Neural cell (in vitro differentiated cells): ENCODE results near the gene TOP1. TPM values are rescaled to one million over a fixed set of nuclear protein-coding genes. Genes with fewer than 3 reads are reported as not detected.

Experiments used
- H2AFZ ChIP-seq: fragments of 200-600, 300-800 bp; sonication (generic), shearing (Covaris generic); 2 replicates; pipeline ENCODE4 v1.6.0; 2014; ENCODE audit warnings: low read depth, mild to moderate bottlenecking, antibody characterized with exemption, low read length, moderate library complexity
- H3F3A ChIP-seq: fragments of 200-600 bp; shearing (Covaris generic); 2 replicates; pipeline ENCODE4 v1.6.1; 2016; ENCODE audit warnings: mild to moderate bottlenecking, moderate library complexity, mixed read lengths, antibody characterized with exemption, low read length; ENCODE audit not compliant: insufficient read depth, poor library complexity, severe bottlenecking
- H3K27ac ChIP-seq: fragments of 200-600, 300-800 bp; sonication (generic), shearing (Covaris generic); 2 replicates; pipeline ENCODE4 v1.5.1; 2014; ENCODE audit warnings: mild to moderate bottlenecking, low read length, moderate library complexity
- H3K27me3 ChIP-seq: fragments of 300-800, 200-600 bp; sonication (generic), shearing (Covaris generic); 2 replicates; pipeline ENCODE4 v1.6.0; 2014; ENCODE audit warnings: mild to moderate bottlenecking, low read depth, low read length, moderate library complexity; ENCODE audit not compliant: insufficient read depth
- H3K36me3 ChIP-seq: fragments of 300-800, 200-600 bp; sonication (generic), shearing (Covaris generic); 2 replicates; pipeline ENCODE4 v1.5.1; 2014; ENCODE audit warnings: mild to moderate bottlenecking, antibody characterized with exemption, low read length, moderate library complexity; ENCODE audit not compliant: insufficient read depth
- H3K4me2 ChIP-seq: fragments of 300-800, 200-600 bp; sonication (generic), shearing (Covaris generic); 2 replicates; pipeline ENCODE4 v1.6.0; 2014; ENCODE audit warnings: mild to moderate bottlenecking, low read length
- H3K4me3 ChIP-seq: fragments of 300-800, 200-600 bp; sonication (generic), shearing (Covaris generic); 2 replicates; pipeline ENCODE4 v1.5.1; 2014; ENCODE audit warnings: mild to moderate bottlenecking, low read length, moderate library complexity
- H3K79me2 ChIP-seq: fragments of 200-600 bp; shearing (Covaris generic); replicated peaks from 2 replicates; pipeline ENCODE4 v1.6.0; 2014; ENCODE audit warnings: mild to moderate bottlenecking, low read length, moderate library complexity; ENCODE audit not compliant: insufficient read depth
- H3K9ac ChIP-seq: fragments of 300-800, 200-600 bp; sonication (generic), shearing (Covaris generic); 2 replicates; pipeline ENCODE4 v1.6.1; 2016; ENCODE audit warnings: mild to moderate bottlenecking, low read length, mixed read lengths
- H3K9me2 ChIP-seq: fragments of 200-600 bp; shearing (Covaris generic); 2 replicates; pipeline ENCODE4 v1.6.1; 2016; ENCODE audit warnings: mild to moderate bottlenecking, low read length, mixed read lengths; ENCODE audit not compliant: insufficient read depth
- H3K9me3 ChIP-seq: fragments of 200-600, 300-800 bp; sonication (generic), shearing (Covaris generic); 2 replicates; pipeline ENCODE4 v1.6.1; 2016; ENCODE audit warnings: mild to moderate bottlenecking, mixed run types, low read length, moderate library complexity, mixed read lengths
- H4K20me1 ChIP-seq: fragments of 200-600 bp; shearing (Covaris generic); 2 replicates; pipeline ENCODE4 v1.6.1; 2016; ENCODE audit warnings: mild to moderate bottlenecking, mixed run types; ENCODE audit not compliant: insufficient read depth
- CTCF ChIP-seq: fragments of 450-650 bp; IDR thresholded peaks from 2 replicates; pipeline ENCODE4 v1.5.1; 2014; ENCODE audit warnings: antibody characterized with exemption, mild to moderate bottlenecking, moderate library complexity; ENCODE audit not compliant: poor library complexity, severe bottlenecking
- EP300 ChIP-seq: fragments of 450-650 bp; conservative IDR thresholded peaks from 2 replicates; pipeline ENCODE4 v1.6.1; 2014; ENCODE audit warnings: antibody characterized with exemption, mild to moderate bottlenecking, moderate library complexity; ENCODE audit not compliant: poor library complexity, severe bottlenecking
- EZH2 ChIP-seq: fragments of 200-600, 300-800 bp; shearing (Covaris generic), sonication (generic); IDR thresholded peaks from 2 replicates; pipeline ENCODE4 v1.6.1; 2014; ENCODE audit warnings: antibody characterized with exemption, low read length, borderline replicate concordance, mild to moderate bottlenecking; ENCODE audit not compliant: insufficient read depth, poor library complexity, severe bottlenecking
- MXI1 ChIP-seq: fragments of 450-650 bp; conservative IDR thresholded peaks from 2 replicates; pipeline ENCODE4 v1.6.1; 2014; ENCODE audit warnings: antibody characterized with exemption, mild to moderate bottlenecking; ENCODE audit not compliant: poor library complexity, severe bottlenecking
- POLR2AphosphoS5 ChIP-seq: IDR thresholded peaks from 2 replicates; pipeline ENCODE4 v1.6.1; 2012
- RAD21 ChIP-seq: fragments of 450-650 bp; conservative IDR thresholded peaks from 2 replicates; pipeline ENCODE4 v1.6.1; 2014; ENCODE audit warnings: antibody characterized with exemption, mild to moderate bottlenecking, moderate library complexity
- REST ChIP-seq: IDR thresholded peaks from 2 replicates; pipeline ENCODE4 v1.6.1; 2012; ENCODE audit warnings: borderline replicate concordance
- SMC3 ChIP-seq: fragments of 450-650 bp; conservative IDR thresholded peaks from 2 replicates; pipeline ENCODE4 v1.6.1; 2014; ENCODE audit warnings: antibody characterized with exemption, mild to moderate bottlenecking, moderate library complexity; ENCODE audit not compliant: poor library complexity
- TAF1 ChIP-seq: IDR thresholded peaks from 2 replicates; pipeline ENCODE4 v1.6.1; 2012; ENCODE audit warnings: low read depth
- polyA plus RNA-seq: library from polyadenylated mRNA; depleted of rRNA; stranded (reverse); fragments of >200 nt; gene quantifications from 2 replicates; pipeline ENCODE4 v1.2.3, GENCODE V29; 2014

Gene TOP1
- polyA plus RNA-seq, 1 donor from 2014 or later = 33.2 TPM

GRCh38 chr20:41142919-41143318 is 114.3 kb downstream of the TOP1 start:
- H3K4me2 ChIP-seq = no peak overlapping the region
- peaks cover 97% of the 10 kb centered on the region for H3K79me2 ChIP-seq
- no peak overlapping the region for H3K4me3 ChIP-seq
- no peak overlapping the region for H3K9ac ChIP-seq
- no peak for TF ChIP-seq TAF1
- TF ChIP-seq REST = no peak
- TF ChIP-seq RAD21 = no peak
- TF ChIP-seq EP300 = no peak
- TF ChIP-seq POLR2AphosphoS5 = no peak
- TF ChIP-seq SMC3 = no peak
- TF ChIP-seq MXI1 = no peak
- TF ChIP-seq EZH2 = no peak
- TF ChIP-seq CTCF = no peak
- no peak overlapping the region for H2AFZ ChIP-seq
- H3F3A ChIP-seq = no peaks in the 10 kb centered on the region
- H3K27me3 ChIP-seq = no peaks in the 10 kb centered on the region
- H3K27ac ChIP-seq = no peak overlapping the region
- H3K9me3 ChIP-seq = no peaks in the 10 kb centered on the region
- peaks cover 53% of the 10 kb centered on the region for H4K20me1 ChIP-seq
- H3K9me2 ChIP-seq = no peaks in the 10 kb centered on the region
- H3K36me3 ChIP-seq = no peaks in the 10 kb centered on the region

GRCh38 chr20:41143354-41143753 is 114.7 kb downstream of the TOP1 start:
- H3K36me3 ChIP-seq = no peaks in the 10 kb centered on the region
- no peak overlapping the region for H3K27ac ChIP-seq

More at GRCh38 chr20:41143354-41143753, 114.7 kb downstream of the TOP1 start:
- no peak overlapping the region for H3K4me2 ChIP-seq
- no peaks in the 10 kb centered on the region for H3K9me3 ChIP-seq
- no peak overlapping the region for H3K9ac ChIP-seq
- no peaks in the 10 kb centered on the region for H3F3A ChIP-seq
- no peaks in the 10 kb centered on the region for H3K9me2 ChIP-seq
- no peaks in the 10 kb centered on the region for H3K27me3 ChIP-seq
- TF ChIP-seq EZH2 (no peak), TAF1 (no peak), REST (no peak), RAD21 (no peak), POLR2AphosphoS5 (no peak), SMC3 (no peak), EP300 (no peak)
- H3K79me2 ChIP-seq = peaks cover 97% of the 10 kb centered on the region
- H2AFZ ChIP-seq = no peak overlapping the region
- H3K4me3 ChIP-seq = no peak overlapping the region
- H4K20me1 ChIP-seq = peaks cover 53% of the 10 kb centered on the region
